OCI-LY3 (cell line): ENCODE results near the gene CHADL.

Experiments used
- H2AFZ ChIP-seq: fragments of 200-600, 300-600 bp; shearing (Covaris generic); 2 replicates; pipeline ENCODE4 v1.6.0; 2014; ENCODE audit warnings: antibody characterized with exemption, low read depth, low read length
- H3K27ac ChIP-seq: fragments of 200-600, 300-600 bp; sonication (generic); 2 replicates; pipeline ENCODE4 v1.5.1; 2014; ENCODE audit warnings: mild to moderate bottlenecking, low read length, moderate library complexity, mixed read lengths
- H3K27me3 ChIP-seq: fragments of 200-600, 300-600 bp; sonication (generic); 2 replicates; pipeline ENCODE4 v1.6.1; 2014; ENCODE audit warnings: low read depth, low read length, mixed read lengths
- H3K36me3 ChIP-seq: fragments of 200-600, 300-600 bp; sonication (generic); replicated peaks from 2 replicates; pipeline ENCODE3; 2014; ENCODE audit warnings: low read depth, low read length, mixed read lengths
- H3K4me1 ChIP-seq: fragments of 300-600, 200-600 bp; sonication (generic); 2 replicates; pipeline ENCODE4 v1.6.1; 2014; ENCODE audit warnings: low read length, mixed read lengths
- H3K4me2 ChIP-seq: fragments of 200-600, 300-600 bp; sonication (generic); 2 replicates; pipeline ENCODE4 v1.6.1; 2014; ENCODE audit warnings: low read length, mixed read lengths
- H3K4me3 ChIP-seq: fragments of 300-600, 200-600 bp; sonication (generic); 2 replicates; pipeline ENCODE4 v1.5.1; 2014; ENCODE audit warnings: antibody characterized with exemption, mild to moderate bottlenecking, low read length, moderate library complexity
- H3K79me2 ChIP-seq: fragments of 300-600, 200-600 bp; shearing (Covaris generic); 2 replicates; pipeline ENCODE4 v1.6.1; 2014; ENCODE audit warnings: mild to moderate bottlenecking, low read length, mixed read lengths
- H3K9ac ChIP-seq: fragments of 300-600, 200-600 bp; shearing (Covaris generic); 2 replicates; pipeline ENCODE4 v1.6.0; 2014; ENCODE audit warnings: mild to moderate bottlenecking, low read length, moderate library complexity
- H3K9me3 ChIP-seq: fragments of 200-600, 300-600 bp; shearing (Covaris generic); 2 replicates; pipeline ENCODE4 v1.6.1; 2014; ENCODE audit warnings: low read length, mixed read lengths; ENCODE audit not compliant: insufficient read depth
- H4K20me1 ChIP-seq: fragments of 200-600, 300-600 bp; sonication (generic); 2 replicates; pipeline ENCODE4 v1.6.1; 2016; ENCODE audit warnings: low read length, mixed read lengths; ENCODE audit not compliant: insufficient read depth
- EZH2phosphoT487 ChIP-seq: fragments of 200-600 bp; shearing (Covaris generic); IDR thresholded peaks from 2 replicates; pipeline ENCODE4 v1.6.1; 2018; ENCODE audit warnings: antibody characterized with exemption, mixed run types, low read depth
- TF ChIP-seq, protein P1 (sequence below): fragments of 200-600, 300-600 bp; sonication (generic); IDR thresholded peaks from 2 replicates; pipeline ENCODE4 v1.5.1; 2014; ENCODE audit warnings: antibody characterized with exemption, low read length, low read depth

CHADL gene

DNA sequence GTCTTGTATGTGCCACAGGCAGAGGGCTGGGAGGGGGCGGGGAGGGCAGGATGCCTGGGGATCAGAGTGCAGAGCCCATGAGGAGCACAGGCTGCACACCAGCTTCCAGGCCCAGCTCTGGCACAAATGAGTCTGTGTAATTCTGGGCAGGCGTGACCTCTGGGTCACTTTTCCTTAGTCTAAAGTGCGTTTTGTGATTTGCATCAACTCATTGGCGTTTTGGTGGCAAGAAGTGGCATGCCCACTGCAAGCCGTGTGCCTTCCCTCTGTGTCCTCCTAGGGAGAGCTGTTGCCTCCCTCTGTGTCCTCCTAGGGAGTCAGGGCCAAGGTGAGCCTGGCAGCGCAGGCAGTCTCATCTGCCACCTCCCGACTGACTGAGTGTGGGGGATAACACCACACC, 17.2 kb downstream of the CHADL start:
- no peaks in the 10 kb centered on the region for H3K27me3 ChIP-seq
- no peaks in the 10 kb centered on the region for H3K79me2 ChIP-seq
- no peak overlapping the region for H2AFZ ChIP-seq
- peaks cover 46% of the 10 kb centered on the region for H3K36me3 ChIP-seq
- H3K9me3 ChIP-seq, result no peaks in the 10 kb centered on the region
- no peaks in the 10 kb centered on the region for H4K20me1 ChIP-seq
- no peaks in the 10 kb centered on the region for H3K4me1 ChIP-seq
- H3K9ac ChIP-seq, result no peak overlapping the region
- H3K4me2 ChIP-seq, result no peak overlapping the region
- TF ChIP-seq EZH2phosphoT487, result no peak
- TF ChIP-seq, protein P1, sequence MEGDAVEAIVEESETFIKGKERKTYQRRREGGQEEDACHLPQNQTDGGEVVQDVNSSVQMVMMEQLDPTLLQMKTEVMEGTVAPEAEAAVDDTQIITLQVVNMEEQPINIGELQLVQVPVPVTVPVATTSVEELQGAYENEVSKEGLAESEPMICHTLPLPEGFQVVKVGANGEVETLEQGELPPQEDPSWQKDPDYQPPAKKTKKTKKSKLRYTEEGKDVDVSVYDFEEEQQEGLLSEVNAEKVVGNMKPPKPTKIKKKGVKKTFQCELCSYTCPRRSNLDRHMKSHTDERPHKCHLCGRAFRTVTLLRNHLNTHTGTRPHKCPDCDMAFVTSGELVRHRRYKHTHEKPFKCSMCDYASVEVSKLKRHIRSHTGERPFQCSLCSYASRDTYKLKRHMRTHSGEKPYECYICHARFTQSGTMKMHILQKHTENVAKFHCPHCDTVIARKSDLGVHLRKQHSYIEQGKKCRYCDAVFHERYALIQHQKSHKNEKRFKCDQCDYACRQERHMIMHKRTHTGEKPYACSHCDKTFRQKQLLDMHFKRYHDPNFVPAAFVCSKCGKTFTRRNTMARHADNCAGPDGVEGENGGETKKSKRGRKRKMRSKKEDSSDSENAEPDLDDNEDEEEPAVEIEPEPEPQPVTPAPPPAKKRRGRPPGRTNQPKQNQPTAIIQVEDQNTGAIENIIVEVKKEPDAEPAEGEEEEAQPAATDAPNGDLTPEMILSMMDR, result no peak
- H3K4me3 ChIP-seq, result no peak overlapping the region
- H3K27ac ChIP-seq, result no peak overlapping the region

DNA sequence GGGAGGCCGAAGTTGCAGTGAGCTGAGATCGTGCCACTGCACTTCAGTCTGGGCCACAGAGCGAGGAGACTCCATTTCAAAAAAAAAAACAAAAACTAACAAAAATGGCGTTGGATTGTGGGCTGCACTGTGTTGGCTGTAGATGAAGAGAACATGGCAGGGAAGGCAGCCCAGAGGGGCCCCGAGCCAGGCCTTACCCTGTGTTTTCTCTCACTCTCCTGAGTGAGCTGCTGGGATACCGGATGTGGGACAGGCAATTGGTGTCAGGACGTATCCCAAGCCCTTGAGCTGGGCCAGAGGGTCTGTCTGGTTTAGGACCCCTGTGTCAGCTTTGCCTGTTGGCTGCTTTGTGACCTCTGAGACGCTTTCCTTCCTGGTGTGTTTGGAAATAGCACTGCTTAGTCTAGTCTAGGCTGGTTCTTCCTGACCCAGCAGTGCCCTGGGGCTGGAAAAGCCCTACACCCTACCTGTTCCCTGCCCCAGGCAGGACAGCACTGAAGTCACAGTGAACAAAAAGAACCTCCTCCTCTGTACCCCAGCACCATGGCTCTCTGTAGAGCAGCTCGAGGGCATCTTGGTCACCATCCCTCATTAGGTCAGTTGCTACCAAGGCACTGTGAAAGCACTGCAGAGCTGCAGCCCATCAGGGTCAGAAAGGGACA, 17.8 kb downstream of the CHADL start:
- no peaks in the 10 kb centered on the region for H3K9me3 ChIP-seq
- H2AFZ ChIP-seq, result no peak overlapping the region
- no peak for TF ChIP-seq EZH2phosphoT487
- TF ChIP-seq, protein P1, result no peak
- no peak overlapping the region for H3K4me3 ChIP-seq
- no peak overlapping the region for H3K9ac ChIP-seq
- H3K4me2 ChIP-seq, result no peak overlapping the region
- H3K36me3 ChIP-seq, result peaks cover 42% of the 10 kb centered on the region
- H3K79me2 ChIP-seq, result no peaks in the 10 kb centered on the region
- no peaks in the 10 kb centered on the region for H3K27me3 ChIP-seq
- H3K4me1 ChIP-seq, result peaks cover 1% of the 10 kb centered on the region
- no peak overlapping the region for H3K27ac ChIP-seq
- H4K20me1 ChIP-seq, result no peaks in the 10 kb centered on the region

DNA sequence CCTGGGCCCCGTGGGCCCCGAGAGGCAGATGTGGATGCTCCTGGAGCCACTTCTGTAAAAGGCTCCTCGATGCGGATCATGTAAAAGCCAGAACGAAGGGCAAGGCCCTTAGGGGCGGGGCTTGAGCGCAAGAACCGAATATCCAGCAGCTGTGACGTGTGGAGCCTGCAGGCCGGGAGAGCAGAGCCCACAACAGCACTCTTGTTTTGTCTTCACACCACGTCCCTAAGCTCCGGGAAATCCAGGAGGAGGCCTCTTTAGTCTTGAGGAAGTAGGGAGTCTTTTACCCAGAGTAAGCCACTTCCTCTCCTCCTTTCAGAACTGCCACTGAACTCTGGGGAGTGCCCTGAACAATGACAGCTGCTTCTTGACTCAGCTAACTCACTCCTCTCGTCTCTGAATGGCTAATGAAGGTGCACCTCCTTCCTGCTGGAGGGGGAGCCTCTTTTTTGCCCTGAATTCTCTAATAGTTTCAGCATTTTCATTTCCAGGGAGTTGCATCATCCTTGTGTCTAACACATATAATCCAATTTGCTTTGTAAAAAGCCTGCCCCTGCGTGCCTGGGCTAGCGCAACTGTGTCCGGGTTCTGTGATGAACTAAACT, 23.1 kb downstream of the CHADL start:
- TF ChIP-seq EZH2phosphoT487, result no peak
- TF ChIP-seq, protein P1, result no peak
- H2AFZ ChIP-seq, result no peak overlapping the region
- H3K4me3 ChIP-seq, result peak overlapping the region; percentile 42
- H3K79me2 ChIP-seq, result no peaks in the 10 kb centered on the region
- peak overlapping the region; percentile 50 for H3K27ac ChIP-seq
- peak overlapping the region; percentile 54 for H3K4me2 ChIP-seq
- peaks cover 15% of the 10 kb centered on the region for H3K4me1 ChIP-seq
- H3K9me3 ChIP-seq, result no peaks in the 10 kb centered on the region
- H4K20me1 ChIP-seq, result no peaks in the 10 kb centered on the region
- H3K9ac ChIP-seq, result no peak overlapping the region; the same call in 1 of the 2 replicates
- peaks cover 45% of the 10 kb centered on the region for H3K36me3 ChIP-seq
- H3K27me3 ChIP-seq, result no peaks in the 10 kb centered on the region

DNA sequence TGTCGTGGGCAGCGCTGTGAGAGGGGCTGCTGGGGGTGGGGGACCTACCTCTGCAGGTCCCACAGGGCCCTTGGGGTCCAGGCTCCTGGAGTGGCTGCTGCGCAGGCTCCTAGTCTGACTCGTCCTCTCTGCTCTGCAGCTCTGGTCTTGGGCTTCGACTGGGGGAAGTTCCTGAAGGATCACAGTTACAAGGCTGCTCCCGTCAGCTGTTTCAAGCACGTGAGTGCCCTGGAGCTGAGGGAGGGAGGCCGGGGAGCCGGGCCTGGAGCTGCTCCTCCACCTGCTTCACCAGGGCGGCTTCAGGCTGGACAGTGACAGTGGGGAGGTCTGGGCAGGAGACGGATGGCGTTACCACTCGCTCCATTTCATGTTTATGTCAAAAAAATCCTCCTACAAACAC, 23.7 kb downstream of the CHADL start:
- no peak overlapping the region for H3K9ac ChIP-seq
- peaks cover 15% of the 10 kb centered on the region for H3K4me1 ChIP-seq
- TF ChIP-seq, protein P1, result no peak
- TF ChIP-seq EZH2phosphoT487, result no peak
- H3K27ac ChIP-seq, result peak overlapping the region; percentile 50
- H2AFZ ChIP-seq, result no peak overlapping the region
- no peaks in the 10 kb centered on the region for H4K20me1 ChIP-seq
- no peaks in the 10 kb centered on the region for H3K79me2 ChIP-seq
- H3K9me3 ChIP-seq, result no peaks in the 10 kb centered on the region
- peak overlapping the region; percentile 54 for H3K4me2 ChIP-seq
- no peaks in the 10 kb centered on the region for H3K27me3 ChIP-seq
- H3K36me3 ChIP-seq, result peaks cover 43% of the 10 kb centered on the region
- peak overlapping the region; percentile 42 for H3K4me3 ChIP-seq
